Natural killer cell (primary cell): ENCODE results near the gene SYTL5. TPM values are rescaled to one million over a fixed set of nuclear protein-coding genes. Genes with fewer than 3 reads are reported as not detected.

ENCODE experiments used
- ATAC-seq, 3 donors: fragments of 150-1000 bp in 2 of 3; fragments of 200-7000 bp in 1 of 3; cut with Tn5 transposase; 1 replicate in 1 of 3; 2 replicates in 2 of 3; pipeline ENCODE4 v1.10.0; 2021; ENCODE audit warnings: mild to moderate bottlenecking in 2 of 3, moderate library complexity in 2 of 3
- DNase-seq, 2 donors: peaks; one replicate each; pipeline versions ENCODE4 v3.0.0 to v3.0.0-alpha.2; 2013 to 2021; ENCODE audit warnings: mixed read lengths in 1 of 2
- H3K27ac ChIP-seq: one replicate; pipeline ENCODE4 v1.5.1; 2013; ENCODE audit warnings: mild to moderate bottlenecking, low read length
- H3K27me3 ChIP-seq: one replicate; pipeline ENCODE4 v1.6.1; 2013; ENCODE audit warnings: low read length; ENCODE audit not compliant: control insufficient read depth, insufficient read depth
- H3K36me3 ChIP-seq: one replicate; pipeline ENCODE4 v1.6.1; 2013; ENCODE audit warnings: low read length; ENCODE audit not compliant: control insufficient read depth, insufficient read depth
- H3K4me1 ChIP-seq: one replicate; pipeline ENCODE4 v1.6.1; 2013; ENCODE audit warnings: low read length; ENCODE audit not compliant: control insufficient read depth, insufficient read depth
- H3K4me3 ChIP-seq: one replicate; pipeline ENCODE4 v1.5.1; 2013; ENCODE audit warnings: low read length
- H3K9me3 ChIP-seq: one replicate; pipeline ENCODE4 v1.6.1; 2013; ENCODE audit warnings: low read length; ENCODE audit not compliant: control insufficient read depth, insufficient read depth
- H3K27ac Mint-ChIP-seq, 2 donors: one replicate each; pipeline ENCODE4 v1.8.0; 2022; ENCODE audit warnings: mild to moderate bottlenecking in 2 of 2, mixed read lengths in 2 of 2, moderate library complexity in 1 of 2
- H3K27me3 Mint-ChIP-seq, 2 donors: one replicate each; pipeline ENCODE4 v1.8.0; 2022; ENCODE audit warnings: low read depth in 2 of 2, mixed read lengths in 2 of 2
- H3K36me3 Mint-ChIP-seq: one replicate; pipeline ENCODE4 v1.8.0; 2022; ENCODE audit warnings: mixed read lengths
- H3K4me1 Mint-ChIP-seq, 2 donors: one replicate each; pipeline ENCODE4 v1.8.0; 2022; ENCODE audit warnings: mixed read lengths in 2 of 2
- H3K4me3 Mint-ChIP-seq: one replicate; pipeline ENCODE4 v1.8.0; 2022; ENCODE audit warnings: mild to moderate bottlenecking, moderate library complexity, mixed read lengths
- H3K9me3 Mint-ChIP-seq, 2 donors: one replicate each; pipeline ENCODE4 v1.8.0; 2022; ENCODE audit warnings: mixed read lengths in 2 of 2
- CTCF ChIP-seq: fragments of 200-600 bp; IDR thresholded peaks from one replicate; pipeline ENCODE4 v1.8.0; 2022; ENCODE audit warnings: antibody characterized with exemption
- WGBS: methylation state at CpG from one replicate; pipeline ENCODE4 v1.1.7; 2013; ENCODE audit warnings: missing lambda C conversion rate; ENCODE audit not compliant: insufficient coverage; 5-methylcytosine and 5-hydroxymethylcytosine counted together
- intact Hi-C: fragments of 100-400 bp; cut with micrococcal nuclease; formaldehyde crosslinking; loops from one replicate; pipeline ENCODE4 v1.14.2; 2022
- total RNA-seq, 4 donors: library from RNA; stranded (reverse); fragments of 120-200 nt in 1 of 4; gene quantifications; one replicate each; pipeline versions ENCODE4 v1.2.3 to v1.2.4, GENCODE V29; 2013 to 2022

The SYTL5 gene
- total RNA-seq, 3 donors from 2014 or later (not counting 1 experiment from before 2014, with no cell fraction given): 0.05 TPM; not detected in 2

- no peak overlapping the region for H3K27ac ChIP-seq
- Mint-ChIP-seq H3K36me3 (no peaks in the 10 kb centered on the region), H3K4me3 (no peak overlapping the region), H3K4me1 (peaks cover 11% of the 10 kb centered on the region in 2 donors), H3K27me3 (no peaks in the 10 kb centered on the region), H3K9me3 (no peaks in the 10 kb centered on the region), H3K27ac (no peak overlapping the region)
- H3K4me1 ChIP-seq: peaks cover 3% of the 10 kb centered on the region
- DNase-seq (no peak), ATAC-seq (no peak)
- no peaks in the 10 kb centered on the region for H3K36me3 ChIP-seq
- no peak for TF ChIP-seq CTCF
- no peak overlapping the region for H3K4me3 ChIP-seq
- no peaks in the 10 kb centered on the region for H3K9me3 ChIP-seq
- no peaks in the 10 kb centered on the region for H3K27me3 ChIP-seq
- intact Hi-C loops: no loop called here
- WGBS: 100% methylated on average over 2 of the region's 6 CpGs
Measured at GRCh38 chrX:38108364-38108763, 102.0 kb downstream of the SYTL5 start.

GRCh38 chrX:38109042-38109898 lies 102.9 kb downstream of the SYTL5 start:
- H3K4me3 ChIP-seq: no peak overlapping the region
- 65% methylated on average over 2 of the region's 4 CpGs for WGBS
- H3K36me3 Mint-ChIP-seq: no peaks in the 10 kb centered on the region
- DNase-seq (no peak), ATAC-seq (no peak)
- H3K27me3 ChIP-seq: no peaks in the 10 kb centered on the region
- intact Hi-C loops: no loop called here
- no peak overlapping the region for H3K27ac ChIP-seq
- peaks cover 9 to 10% of the 10 kb centered on the region in 2 donors for H3K4me1 Mint-ChIP-seq
- no peak for TF ChIP-seq CTCF
- no peak overlapping the region for H3K27ac Mint-ChIP-seq
- no peaks in the 10 kb centered on the region for H3K9me3 ChIP-seq
- H3K4me1 ChIP-seq: peaks cover 3% of the 10 kb centered on the region
- no peaks in the 10 kb centered on the region for H3K9me3 Mint-ChIP-seq
- H3K4me3 Mint-ChIP-seq: no peak overlapping the region
- peaks cover 0 to 3% of the 10 kb centered on the region in 2 donors for H3K27me3 Mint-ChIP-seq
- no peaks in the 10 kb centered on the region for H3K36me3 ChIP-seq

- Mint-ChIP-seq H3K4me1 (peaks cover 0 to 1% of the 10 kb centered on the region in 2 donors), H3K4me3 (no peak overlapping the region), H3K36me3 (no peaks in the 10 kb centered on the region), H3K27me3 (peaks cover 0 to 3% of the 10 kb centered on the region in 2 donors), H3K27ac (no peak overlapping the region), H3K9me3 (no peaks in the 10 kb centered on the region)
- Histone ChIP-seq H3K36me3 (no peaks in the 10 kb centered on the region), H3K4me1 (no peaks in the 10 kb centered on the region), H3K4me3 (no peak overlapping the region), H3K9me3 (no peaks in the 10 kb centered on the region), H3K27ac (no peak overlapping the region), H3K27me3 (no peaks in the 10 kb centered on the region)
- ATAC-seq (no peak), DNase-seq (no peak)
- WGBS: 61% methylated on average over 4 of the region's 6 CpGs
- no peak for TF ChIP-seq CTCF
- intact Hi-C loops: no loop called here
Measured at GRCh38 chrX:38110231-38110630, 103.9 kb downstream of the SYTL5 start.
